Keratinocyte (primary cell): ENCODE measurements around the gene DIAPH1. TPM values are rescaled to one million over a fixed set of nuclear protein-coding genes. Genes with fewer than 3 reads are reported as not detected.

ENCODE experiments used
- DNase-seq: peaks from one replicate; pipeline ENCODE4 v3.0.0-alpha.2; 2011; ENCODE audit warnings: low read depth, missing footprints, low spot score
- FAIRE-seq: peaks from 2 replicates; lab custom pipeline; 2011; peaks lifted over from hg19 to GRCh38; lab: Jason Lieb, UNC
- H2AFZ ChIP-seq: 2 replicates; pipeline ENCODE4 v1.6.0; 2012; ENCODE audit warnings: low read length, control low read depth, inconsistent platforms; ENCODE audit not compliant: control insufficient read depth
- H3K27ac ChIP-seq: 2 replicates; pipeline ENCODE4 v1.5.1; 2011; ENCODE audit warnings: low read length; ENCODE audit not compliant: control insufficient read depth, insufficient read depth
- H3K27me3 ChIP-seq: 3 replicates; pipeline ENCODE4 v1.6.0; 2011; ENCODE audit warnings: low read length; ENCODE audit not compliant: control insufficient read depth, insufficient read depth; ENCODE audit errors: extremely low read depth
- H3K36me3 ChIP-seq, 2 experiments: 2 replicates in 1 of 2; 3 replicates in 1 of 2; pipeline ENCODE4 v1.5.1; 2011; ENCODE audit warnings: low read length in 2 of 2, mild to moderate bottlenecking in 1 of 2; ENCODE audit not compliant: control insufficient read depth in 2 of 2, insufficient read depth in 2 of 2; ENCODE audit errors: extremely low read depth in 1 of 2
- H3K4me1 ChIP-seq: 3 replicates; pipeline ENCODE4 v1.5.1; 2011; ENCODE audit warnings: low read length; ENCODE audit not compliant: control insufficient read depth, insufficient read depth; ENCODE audit errors: extremely low read depth
- H3K4me2 ChIP-seq: 3 replicates; pipeline ENCODE4 v1.6.0; 2011; ENCODE audit warnings: low read depth, low read length; ENCODE audit not compliant: control insufficient read depth, insufficient read depth; ENCODE audit errors: extremely low read depth
- H3K4me3 ChIP-seq, 3 experiments: fragments of 200-600 bp in 1 of 3; sonication (generic) in 1 of 3; 2 replicates in 2 of 3; 3 replicates in 1 of 3; pipeline ENCODE4 v1.5.1; 2011 to 2016; ENCODE audit warnings: low read length in 3 of 3, mild to moderate bottlenecking in 3 of 3, control low read depth in 2 of 3, inconsistent platforms in 1 of 3, low read depth in 1 of 3, mixed read lengths in 1 of 3, mixed run types in 1 of 3, moderate library complexity in 1 of 3; ENCODE audit not compliant: control insufficient read depth in 2 of 3, insufficient read depth in 2 of 3; ENCODE audit errors: extremely low read depth in 1 of 3
- H3K79me2 ChIP-seq: 2 replicates; pipeline ENCODE4 v1.6.0; 2012; ENCODE audit warnings: low read length; ENCODE audit not compliant: control insufficient read depth, insufficient read depth
- H3K9ac ChIP-seq: 3 replicates; pipeline ENCODE4 v1.6.0; 2011; ENCODE audit warnings: low read length; ENCODE audit not compliant: control insufficient read depth, insufficient read depth; ENCODE audit errors: extremely low read depth
- H3K9me1 ChIP-seq: 3 replicates; pipeline ENCODE4 v1.6.0; 2011; ENCODE audit warnings: low read length; ENCODE audit not compliant: control insufficient read depth, insufficient read depth; ENCODE audit errors: extremely low read depth
- H3K9me3 ChIP-seq: 2 replicates; pipeline ENCODE4 v1.5.1; 2012; ENCODE audit warnings: low read depth, low read length; ENCODE audit not compliant: control insufficient read depth
- H4K20me1 ChIP-seq: 3 replicates; pipeline ENCODE4 v1.6.0; 2011; ENCODE audit warnings: low read length; ENCODE audit not compliant: control insufficient read depth, insufficient read depth; ENCODE audit errors: extremely low read depth
- CTCF ChIP-seq, 3 experiments: IDR thresholded peaks in 1 of 3; conservative IDR thresholded peaks in 1 of 3; optimal IDR thresholded peaks in 1 of 3; 2 replicates in 2 of 3; 3 replicates in 1 of 3; pipeline versions ENCODE3 to v1.5.1; 2011; ENCODE audit warnings: low read length in 3 of 3, mild to moderate bottlenecking in 3 of 3, moderate library complexity in 2 of 3, control low read depth in 1 of 3, inconsistent platforms in 1 of 3; ENCODE audit not compliant: insufficient read depth in 2 of 3; ENCODE audit errors: extremely low read depth in 1 of 3
- EZH2 ChIP-seq: IDR thresholded peaks from one replicate; pipeline ENCODE4 v1.6.1; 2012; ENCODE audit warnings: inconsistent platforms, mild to moderate bottlenecking, low read length, moderate library complexity
- dilution Hi-C: fragments of 300-500 bp; cut with MboI; formaldehyde crosslinking; loops from one replicate; pipeline ENCODE4 v1.7.0; 2020; ENCODE audit warnings: low sequenced_read_pairs; ENCODE audit not compliant: extremely low pct_ligation_motif_present
- polyA plus RNA-seq, 5 experiments: library from polyadenylated mRNA; depleted of rRNA in 3 of 5; stranded (reverse) in 3 of 5; stranded (forward) in 1 of 5; unstranded in 1 of 5; fragments of >200 nt; gene quantifications; 1 replicate in 1 of 5; 2 replicates in 3 of 5; 3 replicates in 1 of 5; pipeline versions ENCODE4 v1.2.1 to v1.2.3, GENCODE V29; 2011 to 2012; ENCODE audit warnings: missing spikeins in 2 of 5, low read depth in 1 of 5, low replicate concordance in 1 of 5

Gene DIAPH1
- polyA plus RNA-seq, 1 donor (not counting 4 experiments of a cell fraction or from before 2014, with no cell fraction given), result 72.0 TPM

- Histone ChIP-seq H3K27ac (peak overlapping the region; percentile 37), H3K9me1 (no peaks in the 10 kb centered on the region), H3K9me3 (no peaks in the 10 kb centered on the region), H3K4me3 (no peak overlapping the region), H4K20me1 (no peaks in the 10 kb centered on the region), H3K79me2 (no peaks in the 10 kb centered on the region), H3K36me3 (peaks cover 18 to 45% of the 10 kb centered on the region in 2 experiments), H3K9ac (peak overlapping the region; percentile 39), H2AFZ (no peak overlapping the region), H3K4me1 (peaks cover 19% of the 10 kb centered on the region), H3K27me3 (no peaks in the 10 kb centered on the region), H3K4me2 (no peak overlapping the region)
- no peak for DNase-seq
- TF ChIP-seq CTCF (optimal IDR thresholded peaks at IDR 0.05 in 1 of 3, IDR thresholded peaks at IDR 0.05 in 1 of 3, conservative IDR thresholded peaks at IDR 0.05 in 1 of 3; ENCODE audit: extremely low read depth in 1 of 3, insufficient read depth in 2 of 3, low read length in 3 of 3) (no peak), EZH2 (no peak)
- dilution Hi-C loops, result no loop called here
- FAIRE-seq, result peak; percentile 55
These were observed 89.8 kb downstream of the DIAPH1 start for GRCh38 chr5:141529002-141529401.

- dilution Hi-C loops, result no loop called here
- no peak overlapping the region for H3K4me3 ChIP-seq
- TF ChIP-seq EZH2 (no peak), CTCF (optimal IDR thresholded peaks at IDR 0.05 in 1 of 3, IDR thresholded peaks at IDR 0.05 in 1 of 3, conservative IDR thresholded peaks at IDR 0.05 in 1 of 3; ENCODE audit: extremely low read depth in 1 of 3, insufficient read depth in 2 of 3, low read length in 3 of 3) (no peak)
- peaks cover 16 to 48% of the 10 kb centered on the region in 2 experiments for H3K36me3 ChIP-seq
- no peaks in the 10 kb centered on the region for H3K79me2 ChIP-seq
- no peaks in the 10 kb centered on the region for H4K20me1 ChIP-seq
- no peak overlapping the region for H2AFZ ChIP-seq
- H3K27ac ChIP-seq, result peak overlapping the region; percentile 37
- DNase-seq, result no peak
- H3K27me3 ChIP-seq, result no peaks in the 10 kb centered on the region
- no peak overlapping the region for H3K4me2 ChIP-seq
- no peak overlapping the region for H3K9ac ChIP-seq
- peaks cover 19% of the 10 kb centered on the region for H3K4me1 ChIP-seq
- H3K9me1 ChIP-seq, result no peaks in the 10 kb centered on the region
- FAIRE-seq, result peak; percentile 32
- no peaks in the 10 kb centered on the region for H3K9me3 ChIP-seq
These were observed 90.4 kb downstream of the DIAPH1 start for GRCh38 chr5:141528291-141528984.
